HCT116 (cell line): ENCODE data around the gene ANO2. TPM values are rescaled to one million over a fixed set of nuclear protein-coding genes. Genes with fewer than 3 reads are reported as not detected.

Experiments used
- ATAC-seq: fragments of 200-7000 bp; cut with Tn5 transposase; 2 replicates; pipeline ENCODE4 v1.9.1; 2020; ENCODE audit warnings: mild to moderate bottlenecking, moderate library complexity
- BruUV-seq: library from RNA; stranded (reverse); fragments of 400-500 nt; replicated peaks from 2 replicates; lab custom pipeline; 2021; lab: Mats Ljungman, UMichigan
- CTCF ChIA-PET: fragments of 300-600 bp; sonication (Branson Sonifier 250); formaldehyde crosslinking; loops from one replicate; lab custom pipeline; 2021; ENCODE audit warnings: antibody characterized with exemption; lab: Charles Lee
- POLR2A ChIA-PET: fragments of 300-600, 350-600 bp; sonication (Branson Sonifier 250); formaldehyde crosslinking; loops from one replicate; lab custom pipeline; 2021; ENCODE audit warnings: antibody characterized with exemption; lab: Charles Lee
- RAD21 ChIA-PET, 2 experiments: fragments of 300-600 bp; sonication (Branson Sonifier 250); formaldehyde crosslinking; loops; one replicate each; lab custom pipeline; 2023; ENCODE audit warnings: low total read pairs in 2 of 2; ENCODE audit not compliant: uncharacterized antibody in 2 of 2, unreplicated experiment in 2 of 2, low non-redundant PET in 1 of 2; lab: Charles Lee
- DNase-seq: peaks from one replicate; pipeline ENCODE4 v3.0.0-alpha.2; 2010; ENCODE audit warnings: low read depth, low spot score
- H2AFZ ChIP-seq: fragments of 200-600 bp; shearing (Covaris generic), sonication (generic); 2 replicates; pipeline ENCODE4 v1.6.1; 2017; ENCODE audit warnings: low read depth, mixed run types, mixed read lengths, antibody characterized with exemption, low read length; ENCODE audit not compliant: poor library complexity, severe bottlenecking
- H3K27ac ChIP-seq: 2 replicates; pipeline ENCODE4 v1.5.1; 2012; ENCODE audit warnings: low read depth, low read length
- H3K27me3 ChIP-seq: fragments of 200-600 bp; sonication (generic); 2 replicates; pipeline ENCODE4 v1.6.1; 2016; ENCODE audit warnings: mixed run types, low read length, mixed read lengths; ENCODE audit not compliant: insufficient read depth
- H3K36me3 ChIP-seq, 2 experiments: fragments of 200-500 bp in 1 of 2; fragments of 200-600 bp in 1 of 2; sonication (Bioruptor generic) in 1 of 2; sonication (generic) in 1 of 2; 2 replicates each; pipeline versions ENCODE4 v1.5.1 to v1.6.1; 2014 to 2016; ENCODE audit warnings: low read length in 2 of 2, inconsistent platforms in 1 of 2, mixed read lengths in 1 of 2, mixed run types in 1 of 2; ENCODE audit not compliant: insufficient read depth in 2 of 2, control insufficient read depth in 1 of 2
- H3K4me1 ChIP-seq, 2 experiments: fragments of 200-600 bp in 1 of 2; sonication (generic) in 1 of 2; 2 replicates each; pipeline versions ENCODE4 v1.5.1 to v1.6.1; 2012 to 2017; ENCODE audit warnings: low read length in 2 of 2, inconsistent platforms in 1 of 2, mild to moderate bottlenecking in 1 of 2, mixed read lengths in 1 of 2, mixed run types in 1 of 2, moderate library complexity in 1 of 2; ENCODE audit not compliant: insufficient read depth in 2 of 2, control insufficient read depth in 1 of 2
- H3K4me2 ChIP-seq: fragments of 200-600 bp; sonication (generic); 2 replicates; pipeline ENCODE4 v1.6.1; 2017; ENCODE audit warnings: mixed run types, low read length, mixed read lengths
- H3K4me3 ChIP-seq, 2 experiments: fragments of 200-600 bp in 1 of 2; sonication (generic) in 1 of 2; replicated peaks in 1 of 2; 2 replicates each; pipeline ENCODE4 v1.5.1; 2011 to 2016; ENCODE audit warnings: low read length in 2 of 2, control low read depth in 1 of 2, low read depth in 1 of 2, mild to moderate bottlenecking in 1 of 2, mixed read lengths in 1 of 2, mixed run types in 1 of 2
- H3K79me2 ChIP-seq: fragments of 200-600 bp; sonication (generic); 2 replicates; pipeline ENCODE4 v1.6.1; 2017; ENCODE audit warnings: mild to moderate bottlenecking, mixed run types, low read length, moderate library complexity, mixed read lengths; ENCODE audit not compliant: insufficient read depth
- H3K9ac ChIP-seq: fragments of 200-600 bp; sonication (generic); 2 replicates; pipeline ENCODE4 v1.6.1; 2016; ENCODE audit warnings: low read length, mixed read lengths
- H3K9me2 ChIP-seq: fragments of 200-600 bp; sonication (generic), shearing (Covaris generic); 2 replicates; pipeline ENCODE4 v1.6.1; 2017; ENCODE audit warnings: mixed run types, mild to moderate bottlenecking, moderate library complexity; ENCODE audit not compliant: insufficient read depth
- H3K9me3 ChIP-seq, 2 experiments: fragments of 200-500 bp in 1 of 2; fragments of 200-600 bp in 1 of 2; sonication (Bioruptor generic) in 1 of 2; sonication (generic) in 1 of 2; 2 replicates each; pipeline ENCODE4 v1.6.1; 2014 to 2017; ENCODE audit warnings: low read length in 2 of 2, mixed read lengths in 2 of 2, inconsistent platforms in 1 of 2, low read depth in 1 of 2, mild to moderate bottlenecking in 1 of 2, mixed run types in 1 of 2, moderate library complexity in 1 of 2; ENCODE audit not compliant: control insufficient read depth in 1 of 2, insufficient read depth in 1 of 2
- H4K20me1 ChIP-seq: fragments of 200-600 bp; sonication (generic), shearing (Covaris generic); 2 replicates; pipeline ENCODE4 v1.6.1; 2017; ENCODE audit warnings: mixed run types, mild to moderate bottlenecking, moderate library complexity; ENCODE audit not compliant: insufficient read depth
- CEBPB ChIP-seq: IDR thresholded peaks from 2 replicates; pipeline ENCODE4 v1.6.1; 2012; ENCODE audit warnings: low read depth
- ELF1 ChIP-seq: IDR thresholded peaks from 2 replicates; pipeline ENCODE4 v1.6.1; 2012; ENCODE audit warnings: low read depth, borderline replicate concordance
- JUND ChIP-seq: IDR thresholded peaks from 2 replicates; pipeline ENCODE4 v1.6.1; 2012
- SIN3A ChIP-seq: IDR thresholded peaks from 2 replicates; pipeline ENCODE4 v1.6.1; 2012; ENCODE audit warnings: low read depth
- SP1 ChIP-seq: IDR thresholded peaks from 2 replicates; pipeline ENCODE4 v1.6.1; 2012; ENCODE audit warnings: low read depth
- YY1 ChIP-seq: IDR thresholded peaks from 2 replicates; pipeline ENCODE4 v1.6.1; 2011; ENCODE audit warnings: low read length, low read depth, moderate library complexity, mild to moderate bottlenecking; ENCODE audit not compliant: insufficient replicate concordance; ENCODE audit errors: extremely low read depth
- ZBTB33 ChIP-seq: IDR thresholded peaks from 2 replicates; pipeline ENCODE4 v1.6.1; 2011; ENCODE audit warnings: mild to moderate bottlenecking, low read length, moderate library complexity; ENCODE audit not compliant: insufficient replicate concordance; ENCODE audit errors: extremely low read depth
- ZNF274 ChIP-seq: fragments of 200-500 bp; sonication (Bioruptor generic); IDR thresholded peaks from 2 replicates; pipeline ENCODE4 v1.6.1; 2014; ENCODE audit warnings: mild to moderate bottlenecking, low read depth, low read length, inconsistent platforms
- intact Hi-C: fragments of 100-400 bp; cut with micrococcal nuclease; formaldehyde crosslinking; loops from 2 replicates; pipeline ENCODE4 v1.10.0; 2022
- total RNA-seq: library from RNA; stranded (reverse); gene quantifications from one replicate; pipeline ENCODE4 v1.2.1, GENCODE V29; 2021; ENCODE audit not compliant: unreplicated experiment
- TF ChIP-seq, protein P1 (sequence below): IDR thresholded peaks from 2 replicates; pipeline ENCODE4 v1.6.1; 2012; ENCODE audit warnings: low read depth
- TF ChIP-seq, protein P2 (sequence below): IDR thresholded peaks from 2 replicates; pipeline ENCODE4 v1.6.1; 2012
- TF ChIP-seq, protein P3 (sequence below), 3 experiments: fragments of 200-600 bp in 1 of 3; sonication (generic) in 1 of 3; IDR thresholded peaks in 2 of 3; conservative IDR thresholded peaks in 1 of 3; 2 replicates each; pipeline ENCODE4 v1.5.1; 2012 to 2017; ENCODE audit warnings: low read depth in 2 of 3, low read length in 2 of 3, antibody characterized with exemption in 1 of 3, borderline replicate concordance in 1 of 3, control low read depth in 1 of 3, mild to moderate bottlenecking in 1 of 3, mixed read lengths in 1 of 3, mixed run types in 1 of 3, moderate library complexity in 1 of 3; ENCODE audit not compliant: insufficient read depth in 1 of 3

ANO2 gene
- total RNA-seq, 1 experiment from 2014 or later = not detected

DNA sequence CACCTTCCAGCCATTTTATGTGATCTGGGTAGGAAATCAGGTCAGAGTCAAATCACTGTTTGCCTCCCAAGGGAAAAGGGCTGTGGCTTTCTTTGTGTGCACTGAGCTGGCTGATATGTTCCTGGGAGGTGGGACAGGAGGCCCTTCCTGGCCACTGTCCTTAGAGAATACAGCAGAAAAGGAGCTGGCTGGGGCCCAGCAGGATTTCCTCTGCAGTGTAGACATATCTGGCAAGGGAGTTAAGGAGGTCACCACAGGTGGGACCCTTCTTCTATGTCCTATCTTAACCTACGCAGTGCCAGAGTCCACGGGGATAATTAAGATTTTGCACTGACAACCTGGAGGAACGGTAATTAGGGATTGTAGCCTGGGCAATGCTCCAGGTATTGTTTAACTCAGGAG is 367.8 kb downstream of the ANO2 start:
- Histone ChIP-seq H3K27me3 (peaks cover 51% of the 10 kb centered on the region), H4K20me1 (no peaks in the 10 kb centered on the region), H3K9ac (no peak overlapping the region), H2AFZ (no peak overlapping the region), H3K4me1 (no peaks in the 10 kb centered on the region), H3K79me2 (no peaks in the 10 kb centered on the region), H3K27ac (no peak overlapping the region), H3K9me3 (no peaks in the 10 kb centered on the region), H3K9me2 (no peaks in the 10 kb centered on the region), H3K4me2 (no peak overlapping the region), H3K36me3 (no peaks in the 10 kb centered on the region), H3K4me3 (no peak overlapping the region)
- TF ChIP-seq, protein P1, sequence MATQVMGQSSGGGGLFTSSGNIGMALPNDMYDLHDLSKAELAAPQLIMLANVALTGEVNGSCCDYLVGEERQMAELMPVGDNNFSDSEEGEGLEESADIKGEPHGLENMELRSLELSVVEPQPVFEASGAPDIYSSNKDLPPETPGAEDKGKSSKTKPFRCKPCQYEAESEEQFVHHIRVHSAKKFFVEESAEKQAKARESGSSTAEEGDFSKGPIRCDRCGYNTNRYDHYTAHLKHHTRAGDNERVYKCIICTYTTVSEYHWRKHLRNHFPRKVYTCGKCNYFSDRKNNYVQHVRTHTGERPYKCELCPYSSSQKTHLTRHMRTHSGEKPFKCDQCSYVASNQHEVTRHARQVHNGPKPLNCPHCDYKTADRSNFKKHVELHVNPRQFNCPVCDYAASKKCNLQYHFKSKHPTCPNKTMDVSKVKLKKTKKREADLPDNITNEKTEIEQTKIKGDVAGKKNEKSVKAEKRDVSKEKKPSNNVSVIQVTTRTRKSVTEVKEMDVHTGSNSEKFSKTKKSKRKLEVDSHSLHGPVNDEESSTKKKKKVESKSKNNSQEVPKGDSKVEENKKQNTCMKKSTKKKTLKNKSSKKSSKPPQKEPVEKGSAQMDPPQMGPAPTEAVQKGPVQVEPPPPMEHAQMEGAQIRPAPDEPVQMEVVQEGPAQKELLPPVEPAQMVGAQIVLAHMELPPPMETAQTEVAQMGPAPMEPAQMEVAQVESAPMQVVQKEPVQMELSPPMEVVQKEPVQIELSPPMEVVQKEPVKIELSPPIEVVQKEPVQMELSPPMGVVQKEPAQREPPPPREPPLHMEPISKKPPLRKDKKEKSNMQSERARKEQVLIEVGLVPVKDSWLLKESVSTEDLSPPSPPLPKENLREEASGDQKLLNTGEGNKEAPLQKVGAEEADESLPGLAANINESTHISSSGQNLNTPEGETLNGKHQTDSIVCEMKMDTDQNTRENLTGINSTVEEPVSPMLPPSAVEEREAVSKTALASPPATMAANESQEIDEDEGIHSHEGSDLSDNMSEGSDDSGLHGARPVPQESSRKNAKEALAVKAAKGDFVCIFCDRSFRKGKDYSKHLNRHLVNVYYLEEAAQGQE = no peak
- TF ChIP-seq SP1 (no peak), ZNF274 (no peak)
- TF ChIP-seq, protein P2, sequence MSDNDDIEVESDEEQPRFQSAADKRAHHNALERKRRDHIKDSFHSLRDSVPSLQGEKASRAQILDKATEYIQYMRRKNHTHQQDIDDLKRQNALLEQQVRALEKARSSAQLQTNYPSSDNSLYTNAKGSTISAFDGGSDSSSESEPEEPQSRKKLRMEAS = no peak
- ChIA-PET POLR2A (no interaction called here), CTCF (no interaction called here), RAD21 (no interaction called here)
- no TSS peak for BruUV-seq
- intact Hi-C loops = no loop called here
- DNase-seq = no peak
- no peak for ATAC-seq

DNA sequence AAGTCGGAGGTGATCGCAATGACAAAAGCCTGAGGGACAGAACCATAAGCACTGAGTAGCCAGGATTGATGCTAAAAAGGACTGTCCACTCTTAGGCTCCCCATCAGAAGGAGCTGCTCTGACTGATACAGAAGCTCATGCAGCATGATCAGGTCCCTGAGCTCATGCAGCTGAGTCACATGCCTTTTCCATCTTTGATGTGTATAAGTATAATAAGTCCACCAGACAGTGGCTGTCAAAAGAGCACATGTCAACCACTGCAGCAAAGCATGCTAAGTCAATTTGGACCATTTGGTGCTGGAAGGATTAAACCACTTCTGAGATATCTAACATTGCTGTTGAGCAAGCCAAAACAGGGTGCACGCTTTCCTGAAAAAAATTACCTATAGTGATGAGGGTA is 369.1 kb downstream of the ANO2 start:
- peaks cover 57% of the 10 kb centered on the region for H3K27me3 ChIP-seq

More for the DNA sequence above, 369.1 kb downstream of the ANO2 start:
- Histone ChIP-seq H2AFZ (no peak overlapping the region), H4K20me1 (no peaks in the 10 kb centered on the region), H3K9me2 (no peaks in the 10 kb centered on the region), H3K36me3 (no peaks in the 10 kb centered on the region), H3K4me2 (no peak overlapping the region), H3K4me3 (no peak overlapping the region), H3K4me1 (no peaks in the 10 kb centered on the region), H3K27ac (no peak overlapping the region), H3K9me3 (no peaks in the 10 kb centered on the region), H3K79me2 (no peaks in the 10 kb centered on the region), H3K9ac (no peak overlapping the region)
- no peak for TF ChIP-seq SIN3A
- no peak for TF ChIP-seq JUND
- TF ChIP-seq, protein P3, sequence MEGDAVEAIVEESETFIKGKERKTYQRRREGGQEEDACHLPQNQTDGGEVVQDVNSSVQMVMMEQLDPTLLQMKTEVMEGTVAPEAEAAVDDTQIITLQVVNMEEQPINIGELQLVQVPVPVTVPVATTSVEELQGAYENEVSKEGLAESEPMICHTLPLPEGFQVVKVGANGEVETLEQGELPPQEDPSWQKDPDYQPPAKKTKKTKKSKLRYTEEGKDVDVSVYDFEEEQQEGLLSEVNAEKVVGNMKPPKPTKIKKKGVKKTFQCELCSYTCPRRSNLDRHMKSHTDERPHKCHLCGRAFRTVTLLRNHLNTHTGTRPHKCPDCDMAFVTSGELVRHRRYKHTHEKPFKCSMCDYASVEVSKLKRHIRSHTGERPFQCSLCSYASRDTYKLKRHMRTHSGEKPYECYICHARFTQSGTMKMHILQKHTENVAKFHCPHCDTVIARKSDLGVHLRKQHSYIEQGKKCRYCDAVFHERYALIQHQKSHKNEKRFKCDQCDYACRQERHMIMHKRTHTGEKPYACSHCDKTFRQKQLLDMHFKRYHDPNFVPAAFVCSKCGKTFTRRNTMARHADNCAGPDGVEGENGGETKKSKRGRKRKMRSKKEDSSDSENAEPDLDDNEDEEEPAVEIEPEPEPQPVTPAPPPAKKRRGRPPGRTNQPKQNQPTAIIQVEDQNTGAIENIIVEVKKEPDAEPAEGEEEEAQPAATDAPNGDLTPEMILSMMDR (IDR thresholded peaks at IDR 0.05 in 2 of 3, conservative IDR thresholded peaks at IDR 0.05 in 1 of 3; ENCODE audit: borderline replicate concordance in 1 of 3, insufficient read depth in 1 of 3, low read depth in 2 of 3, low read length in 2 of 3) = no peak
- TF ChIP-seq ELF1 = no peak
- no peak for TF ChIP-seq CEBPB
- no peak for TF ChIP-seq SP1
- TF ChIP-seq ZBTB33 = no peak
- TF ChIP-seq YY1 = no peak
- ChIA-PET POLR2A (no interaction called here), CTCF (no interaction called here), RAD21 (no interaction called here)
- ATAC-seq (no peak), DNase-seq (no peak)
- intact Hi-C loops = no loop called here
- BruUV-seq = no TSS peak
